GM12878 (cell line): ENCODE measurements around the gene ST7. TPM values are rescaled to one million over a fixed set of nuclear protein-coding genes. Genes with fewer than 3 reads are reported as not detected.

Experiments used
- ATAC-seq: fragments of 200-7000 bp; cut with Tn5 transposase; 3 replicates; pipeline ENCODE4 v1.9.1; 2020; ENCODE audit warnings: mild to moderate bottlenecking, moderate library complexity
- BruUV-seq: library from RNA; stranded (reverse); fragments of 400-500 nt; replicated peaks from 2 replicates; lab custom pipeline; 2021; lab: Mats Ljungman, UMichigan
- CTCF ChIA-PET: fragments of 300-600 bp; sonication (Branson Sonifier 250); formaldehyde crosslinking; extraction: SDS; loops from one replicate; lab custom pipeline; 2021; ENCODE audit warnings: inconsistent platforms; lab: Yijun Ruan, JAX
- POLR2A ChIA-PET: fragments of 350-600 bp; formaldehyde crosslinking; extraction: SDS; loops from one replicate; lab custom pipeline; 2021; ENCODE audit warnings: inconsistent platforms; lab: Charles Lee
- RAD21 ChIA-PET: fragments of 300-600 bp; sonication (Branson Sonifier 250); formaldehyde crosslinking; loops from one replicate; lab custom pipeline; 2023; ENCODE audit warnings: antibody characterized with exemption; ENCODE audit not compliant: unreplicated experiment; lab: Charles Lee
- SMC1A ChIA-PET: fragments of 300-600 bp; sonication (Branson Sonifier 250); formaldehyde crosslinking; loops from one replicate; lab custom pipeline; 2023; ENCODE audit not compliant: unreplicated experiment, uncharacterized antibody; lab: Charles Lee
- DNase-seq: peaks from one replicate; pipeline ENCODE4 v3.0.0-alpha.2; 2011; ENCODE audit warnings: low read depth, low spot score
- FAIRE-seq: peaks from 3 replicates; lab custom pipeline; 2011; peaks lifted over from hg19 to GRCh38; lab: Jason Lieb, UNC
- H2AFZ ChIP-seq: 2 replicates; pipeline ENCODE4 v1.6.0; 2011; ENCODE audit warnings: low read depth, low read length, control low read depth; ENCODE audit not compliant: control insufficient read depth
- H3K27ac ChIP-seq: 2 replicates; pipeline ENCODE4 v1.5.1; 2011; ENCODE audit warnings: control low read depth; ENCODE audit not compliant: control insufficient read depth, insufficient read depth
- H3K27me3 ChIP-seq, 2 experiments: replicated peaks in 1 of 2; 2 replicates each; pipeline versions ENCODE4 v1.6.0 to v1.6.1; 2011; ENCODE audit warnings: low read length in 1 of 2; ENCODE audit not compliant: control insufficient read depth in 2 of 2, insufficient read depth in 2 of 2
- H3K36me3 ChIP-seq, 2 experiments: 2 replicates each; pipeline ENCODE4 v1.5.1; 2011; ENCODE audit warnings: low read length in 1 of 2; ENCODE audit not compliant: control insufficient read depth in 2 of 2, insufficient read depth in 2 of 2
- H3K4me1 ChIP-seq: 2 replicates; pipeline ENCODE4 v1.6.1; 2011; ENCODE audit warnings: mild to moderate bottlenecking, low read length, moderate library complexity, mixed read lengths; ENCODE audit not compliant: control insufficient read depth, insufficient read depth
- H3K4me2 ChIP-seq: 2 replicates; pipeline ENCODE4 v1.6.0; 2011; ENCODE audit warnings: control low read depth; ENCODE audit not compliant: control insufficient read depth, insufficient read depth
- H3K4me3 ChIP-seq: fragments of 200-600 bp; sonication (generic); 2 replicates; pipeline ENCODE4 v1.5.1; 2016
- H3K79me2 ChIP-seq: 2 replicates; pipeline ENCODE4 v1.6.0; 2011; ENCODE audit warnings: low read length; ENCODE audit not compliant: control insufficient read depth, insufficient read depth
- H3K9ac ChIP-seq: 2 replicates; pipeline ENCODE4 v1.8.0; 2011; ENCODE audit warnings: low read length, control low read depth, mixed read lengths; ENCODE audit not compliant: control insufficient read depth, insufficient read depth
- H3K9me3 ChIP-seq: replicated peaks from 3 replicates; pipeline ENCODE4 v1.5.1; 2011; ENCODE audit warnings: mild to moderate bottlenecking, low read length; ENCODE audit not compliant: control insufficient read depth, insufficient read depth
- H4K20me1 ChIP-seq: 2 replicates; pipeline ENCODE4 v1.6.0; 2011; ENCODE audit not compliant: control insufficient read depth, insufficient read depth
- ATF2 ChIP-seq: IDR thresholded peaks from 2 replicates; pipeline ENCODE4 v1.6.1; 2012; ENCODE audit warnings: low read length, inconsistent platforms
- CREM ChIP-seq: IDR thresholded peaks from 2 replicates; pipeline ENCODE4 v1.6.1; 2014; ENCODE audit warnings: antibody characterized with exemption, low read depth
- DPF2 ChIP-seq: fragments of 450-650 bp; IDR thresholded peaks from 2 replicates; pipeline ENCODE4 v1.6.1; 2017; ENCODE audit warnings: mild to moderate bottlenecking
- EGR1 ChIP-seq, 2 experiments: IDR thresholded peaks; 1 replicate in 1 of 2; 2 replicates in 1 of 2; pipeline ENCODE4 v1.6.1; 2011 to 2012; ENCODE audit warnings: low read depth in 2 of 2, low read length in 2 of 2, borderline replicate concordance in 1 of 2, mild to moderate bottlenecking in 1 of 2, moderate library complexity in 1 of 2
- FOS ChIP-seq: IDR thresholded peaks from 3 replicates; pipeline ENCODE4 v1.6.1; 2011; ENCODE audit warnings: borderline replicate concordance; ENCODE audit not compliant: insufficient read length; ENCODE audit errors: extremely low read depth
- FOXM1 ChIP-seq: IDR thresholded peaks from 2 replicates; pipeline ENCODE4 v1.6.1; 2012; ENCODE audit warnings: low read depth, mild to moderate bottlenecking, inconsistent platforms, low read length, moderate library complexity
- IKZF1 ChIP-seq: fragments of 450-650 bp; conservative IDR thresholded peaks from 2 replicates; pipeline ENCODE4 v1.6.1; 2017; ENCODE audit warnings: antibody characterized with exemption, mild to moderate bottlenecking
- IRF5 ChIP-seq: fragments of 450-650 bp; IDR thresholded peaks from 2 replicates; pipeline ENCODE4 v1.6.1; 2017; ENCODE audit warnings: borderline replicate concordance
- JUNB ChIP-seq: IDR thresholded peaks from 2 replicates; pipeline ENCODE4 v1.6.1; 2016; ENCODE audit warnings: antibody characterized with exemption, mild to moderate bottlenecking
- MYC ChIP-seq: IDR thresholded peaks from 2 replicates; pipeline ENCODE4 v1.6.1; 2011; ENCODE audit warnings: mild to moderate bottlenecking, low read length, moderate library complexity, inconsistent platforms; ENCODE audit not compliant: insufficient read depth, insufficient replicate concordance, insufficient read length, severe bottlenecking
- NBN ChIP-seq: fragments of 450-650 bp; IDR thresholded peaks from 2 replicates; pipeline ENCODE4 v1.6.1; 2016
- SIN3A ChIP-seq: IDR thresholded peaks from 2 replicates; pipeline ENCODE4 v1.6.1; 2012; ENCODE audit warnings: low read depth, low read length, improper control_type of control experiment
- SMAD5 ChIP-seq: IDR thresholded peaks from 2 replicates; pipeline ENCODE4 v1.6.1; 2016; ENCODE audit warnings: antibody characterized with exemption, low read depth
- ZBED1 ChIP-seq: IDR thresholded peaks from 2 replicates; pipeline ENCODE4 v1.6.1; 2016; ENCODE audit warnings: borderline replicate concordance
- ZNF217 ChIP-seq: fragments of 450-650 bp; IDR thresholded peaks from 2 replicates; pipeline ENCODE4 v1.6.1; 2017; ENCODE audit warnings: antibody characterized with exemption, mild to moderate bottlenecking
- WGBS: methylation state at CpG from one replicate; pipeline ENCODE4 v1.1.6; 2016; ENCODE audit warnings: low lambda C conversion rate; ENCODE audit not compliant: insufficient replicate concordance, insufficient coverage; ENCODE audit errors: missing lambda C conversion rate; 5-methylcytosine and 5-hydroxymethylcytosine counted together
- in situ Hi-C: fragments of 300-500 bp; cut with MboI; formaldehyde crosslinking; loops from 9 replicates; pipeline ENCODE4 v1.14.3; 2018; ENCODE audit warnings: mixed read lengths
- intact Hi-C: fragments of 100-400 bp; cut with micrococcal nuclease; formaldehyde crosslinking; loops from one replicate; pipeline ENCODE4 v1.14.2; 2022; ENCODE audit not compliant: unreplicated experiment
- polyA plus RNA-seq, 11 experiments: library from polyadenylated mRNA; depleted of rRNA in 4 of 11; unstranded in 6 of 11; stranded (reverse) in 5 of 11; fragments of >200 nt; fragmentation: Nextera tagmentation in 4 of 11; fragmentation: Illumina TruSeq in 1 of 11; extraction: Ambion mirVana in 4 of 11; extraction: Trizol in 1 of 11; gene quantifications; 1 replicate in 1 of 11; 2 replicates in 10 of 11; pipeline versions ENCODE4 v1.2.1 to v1.2.3, GENCODE V29; 2011 to 2016; ENCODE audit warnings: inconsistent platforms in 2 of 11, missing spikeins in 2 of 11, low read depth in 1 of 11
- total RNA-seq, 4 experiments: library from RNA; depleted of rRNA in 3 of 4; stranded (reverse); fragments of >200 nt in 3 of 4; fragmentation: Illumina TruSeq in 1 of 4; extraction: Trizol in 1 of 4; gene quantifications; 2 replicates each; pipeline versions ENCODE4 v1.2.1 to v1.2.3, GENCODE V29; 2013 to 2021
- TF ChIP-seq, protein P1 (sequence below), 3 experiments: IDR thresholded peaks in 2 of 3; conservative IDR thresholded peaks in 1 of 3; 2 replicates each; pipeline ENCODE4 v1.5.1; 2011; ENCODE audit warnings: low read depth in 3 of 3, low read length in 3 of 3, mild to moderate bottlenecking in 3 of 3, control low read depth in 2 of 3, moderate library complexity in 2 of 3, inconsistent platforms in 1 of 3, mixed read lengths in 1 of 3; ENCODE audit not compliant: control insufficient read depth in 2 of 3, insufficient read depth in 1 of 3; ENCODE audit errors: extremely low read depth in 1 of 3

Gene ST7
- total and polyA plus RNA-seq, 10 of the 15 experiments (the other 5 are each of a cell fraction or from before 2014, with no cell fraction given): 27.7 to 76.4 (median 53.6) TPM

DNA sequence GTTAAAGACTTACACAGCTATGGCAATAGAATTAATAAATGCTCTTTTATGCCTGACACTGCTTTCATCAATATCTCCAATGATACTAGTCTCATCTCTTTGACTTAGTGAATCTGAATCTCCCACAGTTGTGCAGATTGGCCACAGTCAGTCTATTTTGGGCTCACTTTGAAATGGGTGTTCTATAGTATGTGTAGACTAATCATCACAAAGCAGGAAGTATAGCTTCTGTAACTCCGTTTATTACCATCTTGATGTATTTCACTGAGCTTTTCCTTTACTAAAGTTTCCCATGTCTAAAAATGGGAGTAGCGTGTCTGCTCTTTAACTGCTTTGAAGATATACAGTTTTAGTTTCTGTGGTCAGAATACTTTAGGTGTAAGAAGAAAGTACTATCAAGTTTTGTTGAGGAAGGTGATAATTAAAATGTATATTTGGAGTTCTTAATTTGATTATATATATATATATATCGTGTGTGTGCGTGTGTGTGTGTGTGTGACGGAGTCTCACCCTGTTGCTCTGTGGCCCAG lies 70.1 kb downstream of the ST7 start:
- FAIRE-seq: no peak
- H3K79me2 ChIP-seq: peaks cover 94% of the 10 kb centered on the region
- POLR2A ChIA-PET: interaction anchor here (3.4 kb wide), 1 partner anchor 11 kb away, joined by 16 read pairs; no protein-coding TSS in a partner anchor
- TF ChIP-seq SIN3A (no peak), FOXM1 (peak; percentile 56; the same call in 1 of the 2 replicates), ZNF217 (no peak), IKZF1 (no peak), ZBED1 (no peak; the same call in 1 of the 2 replicates), MYC (no peak), NBN (no peak), ATF2 (0 out of 2 replicates have a peak, but pooled peaks have one; percentile 49), CREM (0 out of 2 replicates have a peak, but pooled peaks have one; percentile 21), JUNB (0 out of 2 replicates have a peak, but pooled peaks have one; percentile 26), DPF2 (no peak), FOS (no peak), EGR1 (IDR thresholded peaks at IDR 0.05; ENCODE audit: borderline replicate concordance in 1 of 2, low read depth in 2 of 2, low read length in 2 of 2) (no peak), IRF5 (no peak), SMAD5 (no peak)
- TF ChIP-seq, protein P1, sequence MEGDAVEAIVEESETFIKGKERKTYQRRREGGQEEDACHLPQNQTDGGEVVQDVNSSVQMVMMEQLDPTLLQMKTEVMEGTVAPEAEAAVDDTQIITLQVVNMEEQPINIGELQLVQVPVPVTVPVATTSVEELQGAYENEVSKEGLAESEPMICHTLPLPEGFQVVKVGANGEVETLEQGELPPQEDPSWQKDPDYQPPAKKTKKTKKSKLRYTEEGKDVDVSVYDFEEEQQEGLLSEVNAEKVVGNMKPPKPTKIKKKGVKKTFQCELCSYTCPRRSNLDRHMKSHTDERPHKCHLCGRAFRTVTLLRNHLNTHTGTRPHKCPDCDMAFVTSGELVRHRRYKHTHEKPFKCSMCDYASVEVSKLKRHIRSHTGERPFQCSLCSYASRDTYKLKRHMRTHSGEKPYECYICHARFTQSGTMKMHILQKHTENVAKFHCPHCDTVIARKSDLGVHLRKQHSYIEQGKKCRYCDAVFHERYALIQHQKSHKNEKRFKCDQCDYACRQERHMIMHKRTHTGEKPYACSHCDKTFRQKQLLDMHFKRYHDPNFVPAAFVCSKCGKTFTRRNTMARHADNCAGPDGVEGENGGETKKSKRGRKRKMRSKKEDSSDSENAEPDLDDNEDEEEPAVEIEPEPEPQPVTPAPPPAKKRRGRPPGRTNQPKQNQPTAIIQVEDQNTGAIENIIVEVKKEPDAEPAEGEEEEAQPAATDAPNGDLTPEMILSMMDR (IDR thresholded peaks at IDR 0.05 in 2 of 3, conservative IDR thresholded peaks at IDR 0.05 in 1 of 3; ENCODE audit: control insufficient read depth in 2 of 3, extremely low read depth in 1 of 3, insufficient read depth in 1 of 3, low read depth in 3 of 3, low read length in 3 of 3): no peak

More for the DNA sequence above, 70.1 kb downstream of the ST7 start:
- peaks cover 29% of the 10 kb centered on the region for H3K4me1 ChIP-seq
- H3K4me3 ChIP-seq: peak overlapping the region; percentile 47
- intact Hi-C loops: no loop called here
- CTCF ChIA-PET: interaction anchor here (0.6 to 2.4 kb wide), 10 partner anchors 11 to 104 kb away, joined by 3 to 12 read pairs (median 4); no protein-coding TSS in a partner anchor
- H2AFZ ChIP-seq: peak overlapping the region; percentile 52; the same call in 1 of the 2 replicates
- RAD21 ChIA-PET: interaction anchor here (0.9 to 6.3 kb wide), 5 partner anchors 9 to 87 kb away, joined by 3 to 71 read pairs (median 5); no protein-coding TSS in a partner anchor
- in situ Hi-C loops: no loop called here
- H3K36me3 ChIP-seq: no peaks in the 10 kb centered on the region; a peak in 1 of 4 replicates
- H3K27me3 ChIP-seq: no peaks in the 10 kb centered on the region
- no TSS peak for BruUV-seq
- peak overlapping the region; percentile 55; the same call in 1 of the 2 replicates for H3K27ac ChIP-seq
- DNase-seq: no peak
- 75% methylated on average over 5 of the region's 5 CpGs for WGBS
- H3K9me3 ChIP-seq: peaks cover 3% of the 10 kb centered on the region; the same call in 2 of the 3 replicates
- peak overlapping the region; percentile 72 for H3K4me2 ChIP-seq
- SMC1A ChIA-PET: interaction anchor here (0.6 to 8.4 kb wide), 13 partner anchors 12 to 136 kb away, joined by 3 to 97 read pairs (median 4); no protein-coding TSS in a partner anchor
- H3K9ac ChIP-seq: no peak overlapping the region
- ATAC-seq: peak; percentile 77
- no peaks in the 10 kb centered on the region for H4K20me1 ChIP-seq
